ENCODE results near the gene C1QTNF3.
"Not testable (repeated sequence)": the region's sequence is repeated elsewhere in the genome, so short reads cannot be mapped to it uniquely, and the experiment has no call there.

Gene C1QTNF3

DNA sequence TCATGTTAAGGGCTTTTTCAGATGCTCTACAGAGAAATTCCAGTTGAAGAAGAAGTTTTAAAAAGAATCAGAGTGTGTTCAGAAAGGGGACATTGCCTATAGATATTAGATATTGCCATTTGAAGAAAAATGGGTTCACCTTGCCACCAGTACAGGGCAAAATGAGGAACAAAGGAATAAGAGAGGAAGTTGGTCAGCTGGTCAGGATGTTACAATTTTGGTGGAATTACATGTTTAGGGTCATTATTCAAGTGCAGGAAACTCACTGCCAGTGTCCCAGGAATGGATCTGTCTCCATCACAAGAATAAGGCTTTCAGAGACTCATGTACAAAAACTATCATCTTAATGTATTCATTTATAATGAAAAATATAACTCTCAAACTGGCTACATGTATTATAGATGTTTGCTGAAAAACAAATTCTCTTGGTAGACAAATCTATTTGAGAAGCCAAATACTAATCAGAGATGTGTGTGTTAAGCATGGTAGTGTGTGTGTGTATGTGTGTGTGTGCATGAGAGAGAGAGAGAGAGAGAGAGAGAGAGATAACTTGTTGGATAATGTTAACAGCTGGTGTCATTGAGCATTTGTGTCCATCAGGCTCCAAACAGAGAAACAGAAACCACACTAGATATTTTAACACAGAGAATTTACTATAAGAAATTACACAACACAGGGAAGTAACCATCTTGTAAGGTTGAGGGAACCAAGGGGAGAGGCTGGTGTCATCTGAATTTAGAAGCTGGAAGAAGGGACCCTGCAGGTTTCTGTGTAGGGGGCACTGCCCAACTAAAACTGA is 5.0 kb upstream of the C1QTNF3 start:
- no peak for DNase-seq

DNA sequence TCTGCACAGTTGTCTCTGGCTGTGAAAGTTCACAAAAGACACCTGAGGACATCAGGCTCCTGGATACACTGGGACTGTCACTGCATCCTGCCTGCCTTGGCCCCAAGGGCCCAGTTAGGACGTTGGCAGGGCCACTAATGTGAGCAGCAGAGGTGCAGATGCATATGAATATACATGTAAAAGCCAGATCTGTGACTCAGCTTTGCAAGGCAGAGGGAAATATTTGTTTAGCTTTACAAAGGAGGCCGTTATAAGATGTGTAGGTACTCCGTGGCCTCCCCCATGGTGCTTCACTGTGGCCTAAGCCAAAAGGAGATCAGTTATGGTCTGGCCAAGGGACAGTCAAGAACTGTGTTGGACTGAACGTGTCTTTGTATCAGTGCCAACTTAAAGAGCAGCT is 4.1 kb upstream of the C1QTNF3 start:
- DNase-seq, result no peak

DNA sequence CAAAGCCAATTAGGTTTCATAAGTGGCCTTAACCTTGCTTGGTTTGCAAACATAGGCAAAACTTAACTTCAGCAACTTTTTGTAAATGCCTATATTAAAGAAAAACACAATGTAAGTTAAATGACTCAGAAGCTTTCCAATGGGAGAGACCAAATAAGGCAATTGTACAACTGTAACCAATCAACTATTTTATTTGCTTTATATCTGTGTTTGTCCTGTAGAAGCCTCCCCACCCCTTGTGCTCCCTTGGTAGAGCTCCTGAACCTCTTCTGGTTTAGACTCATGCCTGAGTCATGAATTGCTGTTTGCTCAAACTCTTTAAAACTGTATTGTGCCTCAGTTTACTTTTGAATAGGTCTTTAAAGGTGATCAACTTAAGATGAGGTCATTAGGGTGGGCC is 3.0 kb upstream of the C1QTNF3 start:
- no peak for DNase-seq

DNA sequence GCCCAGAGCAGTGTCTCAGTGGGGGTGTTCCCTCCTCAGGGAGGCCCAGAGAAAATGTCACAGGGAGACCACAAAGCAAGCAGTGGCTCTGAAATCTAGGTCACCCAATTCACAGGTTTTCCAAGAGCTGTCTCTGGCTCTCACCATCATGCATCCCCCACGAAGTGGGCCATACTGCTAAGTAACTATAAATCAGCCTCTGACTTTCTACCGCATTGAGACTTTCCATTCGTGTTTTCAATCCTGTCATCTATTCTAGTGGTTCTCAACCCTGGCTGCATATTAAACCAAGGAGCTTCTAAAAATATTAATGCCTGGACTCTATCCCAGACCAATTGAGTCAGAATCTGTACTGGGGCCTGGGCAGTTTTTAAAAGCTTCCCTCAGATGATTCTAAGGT is 2.0 kb upstream of the C1QTNF3 start:
- DNase-seq, result no peak

DNA sequence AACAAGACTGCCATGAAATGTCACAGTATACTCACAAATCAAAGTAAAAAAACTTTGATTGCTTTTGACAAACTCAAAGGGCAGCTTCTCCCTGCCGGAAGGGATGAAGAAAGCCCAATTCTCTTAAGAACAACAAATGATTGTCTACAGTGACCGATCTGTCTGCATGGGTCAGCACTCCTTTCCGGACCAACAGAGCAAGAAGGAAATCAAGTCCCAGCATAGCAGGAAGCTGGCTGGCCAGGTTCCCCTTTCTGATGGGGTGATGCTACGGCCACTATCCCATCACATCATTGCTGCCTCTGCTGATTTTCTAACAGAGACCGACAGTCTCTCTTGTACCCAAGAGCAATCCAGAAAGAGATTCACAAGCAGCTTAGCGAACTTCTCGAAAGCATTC is 692 bp downstream of the C1QTNF3 start:
- DNase-seq, result no peak

DNA sequence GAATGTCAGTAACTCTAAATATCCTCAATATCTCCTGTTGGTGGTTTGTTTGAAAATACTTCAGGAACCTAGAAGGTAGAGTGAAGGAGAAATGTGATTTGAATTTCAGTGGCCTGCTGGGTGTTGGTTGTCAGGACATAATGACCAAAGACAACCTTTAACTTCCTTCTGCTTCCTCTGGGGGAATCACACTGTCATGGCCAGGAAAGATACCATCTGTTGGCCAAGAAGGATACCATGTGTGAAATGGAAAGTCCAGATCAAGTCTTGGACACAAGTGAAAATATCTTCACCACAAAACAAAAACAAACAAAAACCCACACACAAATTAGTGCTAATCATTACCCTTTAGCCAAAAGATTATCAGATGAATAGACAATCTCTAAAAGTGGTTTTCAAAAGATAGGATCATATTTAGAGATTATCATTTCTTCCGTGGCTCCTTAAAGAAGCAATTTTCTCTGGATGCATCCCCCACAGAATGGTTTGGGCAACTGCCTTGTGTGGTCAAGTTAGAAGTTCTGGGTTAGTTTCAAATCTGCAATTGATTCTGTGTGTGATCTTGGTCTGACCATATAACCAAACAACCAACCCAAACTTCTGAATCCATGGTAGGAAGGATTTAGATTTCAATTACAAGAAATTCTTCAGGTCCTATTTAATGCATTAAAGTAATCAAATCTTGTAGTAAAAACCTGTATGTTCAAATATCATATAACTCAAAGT is 1.6 kb downstream of the C1QTNF3 start:
- no peak for DNase-seq

DNA sequence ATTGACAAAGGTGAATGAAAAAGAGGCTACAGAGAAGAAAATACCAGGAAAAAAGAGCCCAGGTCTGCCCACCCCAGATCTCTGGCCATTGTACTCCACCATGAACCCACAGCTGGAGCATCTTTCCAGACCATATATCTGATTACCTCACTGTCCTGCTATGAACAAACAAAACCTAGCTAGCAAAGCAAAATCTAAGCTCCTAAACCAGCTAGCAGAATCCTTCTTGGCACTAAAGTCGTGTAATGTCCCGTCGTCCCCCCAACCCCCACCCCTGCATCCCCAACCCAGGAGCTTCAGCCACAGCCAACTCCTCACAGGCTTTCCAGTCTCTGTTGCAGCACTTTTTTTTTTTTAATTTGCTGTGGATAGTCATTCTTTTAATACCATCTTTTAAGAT is 2.5 kb downstream of the C1QTNF3 start:
- DNase-seq, result no peak

DNA sequence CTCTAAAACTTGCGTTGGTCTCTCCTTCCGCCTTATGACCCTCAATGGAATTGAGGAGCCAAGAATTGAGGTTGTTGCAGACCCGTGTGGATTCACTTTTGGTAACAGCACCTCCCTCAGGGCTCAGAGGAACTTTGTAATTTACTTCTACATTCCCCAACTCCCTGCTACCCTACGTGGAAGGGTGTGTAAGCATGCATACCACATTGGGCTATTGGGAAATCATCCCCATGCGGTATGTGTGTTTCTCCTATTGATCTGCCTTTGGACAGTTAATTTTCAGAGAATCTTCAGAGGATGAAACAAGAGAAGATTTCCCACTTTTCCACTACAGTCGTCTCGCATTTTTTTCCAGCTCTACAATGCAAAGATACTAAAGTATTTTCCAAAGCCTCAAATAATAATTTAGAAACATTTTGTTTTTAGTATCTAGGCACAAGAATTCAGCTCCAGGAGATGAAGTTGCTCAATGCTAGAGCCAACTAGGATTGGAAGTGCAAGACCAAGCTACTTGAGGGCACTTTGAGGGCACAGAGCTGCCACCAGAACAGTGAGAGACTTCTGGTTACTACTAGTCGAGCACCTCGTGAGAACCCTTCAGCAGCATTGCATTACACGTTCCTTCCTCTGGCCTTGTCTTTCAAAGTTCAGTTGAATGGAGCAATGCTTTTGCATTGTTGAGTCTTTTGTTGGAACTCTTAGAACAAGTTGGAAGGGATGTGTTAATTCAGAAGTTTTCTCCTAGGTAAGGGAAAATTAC is 3.4 kb downstream of the C1QTNF3 start:
- no peak for DNase-seq

DNA sequence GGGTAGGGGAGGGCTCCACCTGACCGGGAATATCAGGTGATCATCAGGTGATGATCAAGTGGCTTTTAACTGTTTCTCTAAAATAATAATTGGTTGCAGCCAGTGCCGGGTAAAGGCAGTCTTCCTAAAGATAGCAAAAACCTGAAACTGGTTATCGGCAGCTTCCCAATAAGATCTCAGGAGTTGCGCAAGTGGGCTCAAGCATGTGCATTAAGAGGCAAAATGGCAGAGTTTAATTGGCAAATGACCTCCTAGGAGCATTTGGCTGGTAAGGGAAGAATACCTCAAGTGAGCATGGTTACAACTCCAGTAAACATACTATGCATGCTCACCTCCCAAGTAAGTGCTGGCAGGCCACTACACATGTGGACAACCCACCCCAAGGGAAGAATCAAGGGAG is 4.2 kb downstream of the C1QTNF3 start:
- no peak for DNase-seq

DNA sequence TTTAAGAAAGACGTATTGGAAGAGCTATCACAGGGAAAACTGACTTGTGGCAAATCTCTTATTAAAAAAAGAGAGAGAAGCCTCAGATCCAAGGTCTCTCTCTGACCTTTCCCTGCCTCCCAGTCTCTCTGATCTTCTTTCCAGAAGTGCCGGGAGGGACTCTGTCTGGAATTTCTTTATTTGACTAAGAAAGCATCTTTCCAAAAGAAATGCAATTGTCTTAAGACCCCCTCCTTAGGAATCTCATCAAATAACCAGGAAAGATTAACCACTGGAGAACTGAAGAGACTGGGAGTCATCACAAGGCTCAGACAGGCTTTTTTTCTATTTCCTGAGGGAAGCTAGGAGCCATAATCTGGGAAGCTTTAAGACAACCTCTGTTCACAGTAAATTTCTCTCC is 4.6 kb downstream of the C1QTNF3 start:
- no peak for DNase-seq

DNA sequence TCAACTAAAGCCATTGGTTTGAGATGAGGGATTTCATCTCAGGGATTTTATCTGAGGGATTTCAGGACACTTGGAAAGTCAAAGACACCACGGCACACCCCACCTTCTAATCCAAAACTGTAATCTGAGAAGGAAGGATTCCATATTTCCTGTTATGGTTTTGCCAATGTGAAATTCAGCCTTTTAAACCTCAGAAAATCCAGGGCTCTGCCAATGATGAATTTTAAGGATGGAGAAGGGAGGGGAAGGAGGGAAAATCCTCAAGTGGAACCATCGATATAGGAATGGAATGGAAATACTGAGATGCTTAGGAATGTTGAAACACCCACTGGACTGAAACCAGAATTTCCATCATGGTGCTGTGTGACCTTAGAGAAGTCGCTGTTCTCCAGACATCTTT is 5.3 kb downstream of the C1QTNF3 start:
- no peak for DNase-seq

DNA sequence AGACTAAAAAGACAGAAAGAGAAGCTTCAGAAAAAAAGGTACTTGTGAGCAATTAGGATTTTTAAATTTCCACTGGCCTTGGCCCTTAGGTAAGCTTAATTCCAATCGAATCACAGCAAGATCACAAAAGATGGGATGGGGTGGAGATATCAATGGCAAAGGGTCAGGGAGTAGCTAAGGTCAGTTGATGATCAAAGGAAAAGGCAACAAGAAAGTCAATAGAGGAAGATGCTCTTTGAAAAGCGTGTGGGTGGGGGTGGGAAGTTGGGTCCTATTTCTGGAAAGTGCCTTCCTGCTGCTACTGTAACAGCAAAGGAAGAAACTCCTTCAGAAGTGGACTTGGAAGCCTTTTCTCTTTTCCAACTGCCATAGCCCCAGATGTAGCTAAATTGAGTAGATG is 7.3 kb downstream of the C1QTNF3 start:
- DNase-seq, result no peak

DNA sequence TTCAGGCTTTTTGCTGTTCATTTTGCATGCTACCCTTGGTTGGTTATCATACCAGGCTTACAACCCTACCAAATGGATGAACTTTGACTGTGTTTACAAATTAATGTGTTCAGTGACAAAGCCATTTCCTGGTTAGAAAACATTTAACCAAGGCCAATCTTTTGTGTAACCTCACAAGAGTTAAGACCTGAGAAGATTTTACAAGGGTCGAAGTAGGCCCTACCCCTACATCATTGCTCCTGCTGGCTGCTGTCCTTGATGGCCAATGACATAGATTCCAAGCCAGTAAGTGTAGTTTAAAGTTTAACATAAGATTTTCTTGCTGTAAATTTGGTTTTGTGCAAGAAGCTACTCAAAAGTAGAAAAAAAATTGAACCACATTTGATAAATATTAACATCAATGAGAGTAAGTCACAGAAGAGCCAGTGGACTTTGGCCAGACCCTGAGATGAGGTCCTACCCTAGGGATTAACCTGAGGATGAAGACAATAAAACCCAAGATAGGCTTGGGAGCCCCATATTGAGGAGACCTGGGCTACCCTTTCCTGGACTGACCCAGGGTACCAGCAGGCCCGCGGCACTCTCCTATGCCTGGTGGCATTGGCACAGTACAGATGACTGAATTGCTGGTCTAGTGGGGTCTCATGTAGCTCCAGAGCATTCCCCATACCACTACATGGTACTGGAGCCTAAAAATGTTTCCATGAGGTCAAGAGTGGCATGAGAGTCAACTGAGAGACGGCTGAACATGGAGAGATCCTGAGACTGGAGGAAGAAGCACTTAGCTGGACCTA is 8.3 kb downstream of the C1QTNF3 start:
- DNase-seq, result no peak

DNA sequence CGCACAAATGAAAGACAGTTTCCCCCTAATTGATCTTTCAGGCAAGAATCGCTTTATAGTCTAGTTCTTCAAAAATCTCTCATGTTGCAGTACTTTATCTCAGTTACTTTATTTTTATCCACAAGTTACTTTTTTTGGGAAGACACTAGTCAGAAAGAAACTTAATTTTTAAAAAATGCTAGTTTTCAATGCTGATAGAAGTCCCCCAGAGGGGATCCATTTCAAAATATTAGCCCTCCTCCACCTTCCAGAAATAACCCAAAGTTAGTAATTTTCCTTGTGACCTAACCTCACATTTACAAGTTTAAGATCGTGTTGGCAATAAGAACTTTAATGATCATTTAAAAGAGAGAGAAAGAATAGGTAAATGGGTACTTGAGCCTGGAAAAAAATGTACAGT is 11.0 kb downstream of the C1QTNF3 start:
- DNase-seq, result no peak

DNA sequence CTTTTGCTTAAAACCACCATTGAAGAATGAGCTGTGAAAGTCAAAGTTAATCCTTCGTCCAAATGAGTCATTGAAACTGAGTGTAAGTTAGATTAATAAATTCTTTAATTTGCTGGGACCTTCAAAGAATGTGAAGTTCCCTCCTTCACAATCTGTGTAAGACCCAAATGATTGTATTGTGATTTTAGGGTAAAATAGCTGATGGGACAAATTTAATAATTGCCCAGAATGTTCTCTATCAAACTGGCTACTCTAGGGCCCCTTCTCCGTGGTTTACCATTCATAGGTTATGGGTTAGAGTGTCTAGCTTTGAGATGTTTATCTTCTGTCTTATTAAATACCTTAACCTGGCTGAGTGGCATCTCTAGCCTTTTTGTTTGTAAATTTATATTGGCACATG is 11.9 kb downstream of the C1QTNF3 start:
- no peak for DNase-seq

DNA sequence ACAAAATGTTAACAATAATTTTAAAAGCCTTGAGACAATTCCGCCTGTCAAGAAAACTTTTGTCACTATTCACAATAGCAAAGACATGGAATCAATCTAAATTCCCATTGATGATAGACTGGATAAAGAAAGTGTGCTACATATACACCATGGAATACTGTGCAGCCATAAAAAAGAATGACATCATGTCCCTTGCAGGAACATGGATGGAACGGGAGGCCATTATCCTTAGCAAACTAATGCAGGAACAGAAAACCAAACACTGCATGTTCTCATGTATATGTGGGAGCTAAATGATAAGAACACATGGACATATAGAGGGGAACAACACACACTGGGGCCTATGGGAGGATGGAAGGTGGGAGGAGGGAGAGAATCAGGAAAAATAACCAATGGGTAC is 12.4 kb downstream of the C1QTNF3 start:
- not testable (repeated sequence) for DNase-seq

DNA sequence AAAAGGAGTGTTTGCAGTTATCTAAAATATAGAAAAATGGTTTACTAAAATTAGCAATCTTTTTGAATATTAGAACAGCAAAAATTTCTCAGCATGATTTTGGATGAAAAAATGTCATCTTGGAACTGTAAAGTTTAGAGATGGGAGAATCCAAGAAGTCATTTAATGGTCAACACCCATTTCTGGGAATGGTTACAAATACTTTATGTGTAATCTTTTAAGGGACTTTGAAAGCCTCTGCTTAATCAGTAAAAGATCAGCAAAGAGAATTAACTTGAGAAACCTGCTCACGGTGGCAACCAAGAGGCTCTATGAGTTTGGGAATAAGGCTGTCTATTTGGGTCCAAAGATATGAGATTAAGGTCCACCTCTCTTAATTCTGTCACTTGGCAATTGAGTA is 13.0 kb downstream of the C1QTNF3 start:
- DNase-seq, result no peak

DNA sequence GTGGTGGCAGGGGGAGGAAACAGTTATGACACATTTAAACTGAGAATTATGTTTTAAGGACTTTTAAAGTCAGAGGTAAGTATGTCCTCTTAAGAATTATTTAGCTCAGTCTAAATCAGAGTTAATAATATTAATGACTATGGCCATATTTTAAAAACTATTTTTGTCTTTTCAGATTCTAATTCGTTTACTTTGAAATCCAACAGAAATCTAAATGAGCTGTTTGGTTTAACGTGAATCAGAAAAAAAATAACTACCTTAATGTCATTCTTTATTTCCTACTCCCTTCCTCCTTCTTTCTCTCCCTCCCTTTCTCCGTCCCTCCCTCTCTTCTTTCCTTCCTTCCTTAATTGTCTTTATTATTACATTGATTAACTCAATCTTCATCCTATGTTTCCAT is 14.7 kb downstream of the C1QTNF3 start:
- DNase-seq, result no peak

DNA sequence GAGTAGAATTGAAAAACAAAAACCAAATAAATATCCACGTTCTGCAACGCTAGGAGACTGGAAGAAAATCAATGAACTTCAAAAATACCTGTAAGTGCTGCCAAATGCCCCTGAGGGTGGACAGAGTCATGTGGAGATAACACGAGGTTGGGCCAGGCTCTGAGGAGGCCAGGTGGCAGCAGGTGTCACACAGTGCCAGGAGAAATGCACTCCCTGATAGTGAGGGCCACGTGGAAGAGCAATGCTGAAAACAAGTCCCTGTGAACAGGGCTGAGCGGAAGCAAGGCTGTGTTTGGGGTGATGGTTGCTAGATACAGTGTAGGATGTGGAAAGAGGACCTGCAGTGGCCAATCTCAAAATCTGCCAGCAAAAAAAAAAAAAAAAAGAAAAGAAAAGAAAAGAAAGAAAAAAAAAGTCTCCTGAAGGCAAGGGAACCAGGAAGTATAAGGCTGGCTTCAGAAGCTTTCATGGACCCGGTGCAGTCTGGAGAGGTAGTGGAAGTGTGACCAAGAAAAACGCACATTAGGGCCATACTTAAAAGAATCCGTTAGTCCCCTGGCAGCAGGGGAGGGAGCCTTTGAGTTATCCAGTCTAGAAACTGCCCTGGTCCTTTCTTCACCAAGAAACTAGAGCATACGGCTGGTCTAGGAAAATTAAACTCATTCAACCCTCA is 16.8 kb downstream of the C1QTNF3 start:
- DNase-seq, result no peak

DNA sequence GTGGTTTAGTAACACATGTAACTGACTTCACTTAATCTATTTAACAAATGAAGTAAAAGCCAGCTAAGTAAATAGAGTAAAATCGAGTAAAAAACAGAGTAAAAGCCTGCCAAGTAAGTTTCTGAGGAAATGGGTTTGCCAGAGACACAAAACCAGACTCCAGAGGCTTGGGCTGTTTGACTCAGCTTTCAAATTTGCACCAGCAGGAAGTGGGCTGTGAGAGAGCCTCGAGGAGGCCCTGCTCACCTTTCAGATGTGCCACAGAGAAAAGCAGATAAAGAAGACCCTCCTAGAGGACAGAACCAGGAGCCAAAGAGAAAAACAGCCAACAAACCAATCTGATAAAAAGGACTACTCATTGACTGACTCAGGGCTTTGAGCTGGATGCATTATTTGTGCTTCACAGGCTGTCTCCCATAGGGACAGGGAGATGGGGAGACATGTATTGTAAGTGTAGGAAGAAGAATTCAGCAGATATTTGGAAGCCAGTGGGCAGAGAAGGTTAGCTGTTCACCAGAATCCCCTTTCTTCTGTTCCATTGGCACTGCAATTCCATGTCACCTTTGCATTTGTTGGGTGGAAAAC is 20.8 kb downstream of the C1QTNF3 start:
- DNase-seq, result peak in 2 of 6 experiments; percentile 5 to 10

DNA sequence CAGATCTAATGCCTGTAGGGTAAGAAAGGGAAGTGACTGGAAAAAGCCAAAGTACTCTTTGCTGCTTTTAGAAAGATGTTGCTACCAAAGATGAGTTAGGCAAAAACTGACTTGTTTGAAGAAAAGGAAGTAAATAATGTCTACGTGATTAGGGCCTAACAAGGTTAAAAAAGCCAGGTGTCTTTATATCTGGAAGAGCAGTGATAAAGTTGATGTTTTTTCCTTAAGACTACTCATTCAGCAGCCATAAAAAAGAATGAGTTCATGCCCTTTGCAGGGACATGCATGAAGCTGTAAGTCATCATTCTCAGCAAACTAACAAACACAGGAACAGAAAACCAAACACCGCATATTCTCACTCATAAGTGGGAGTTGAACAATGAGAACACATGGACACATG is 21.7 kb downstream of the C1QTNF3 start:
- DNase-seq, result no peak

DNA sequence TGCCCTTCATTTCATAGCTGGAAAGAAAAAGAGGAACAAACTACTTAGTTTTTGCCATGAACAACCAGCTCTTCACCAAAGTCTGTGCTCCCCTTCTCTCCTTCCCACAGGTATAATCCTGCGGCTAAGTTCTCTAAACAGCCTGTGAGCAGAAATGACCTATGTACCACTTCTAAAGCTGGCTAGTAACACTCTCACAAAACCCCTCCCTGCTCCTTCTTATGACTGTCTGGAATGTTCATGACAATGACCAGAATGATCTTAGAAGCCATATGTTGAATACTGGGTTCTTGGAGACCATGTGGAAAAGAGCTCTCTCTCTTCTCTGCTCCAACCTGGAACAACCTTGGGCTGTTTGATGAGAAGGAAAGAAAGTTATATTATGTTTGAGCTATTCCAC is 22.3 kb downstream of the C1QTNF3 start:
- DNase-seq, result no peak

Data from stimulated activated naive CD4-positive, alpha-beta T cell (primary cell).